Measurements from ENCODE around the gene UCK2.

UCK2 gene

DNA sequence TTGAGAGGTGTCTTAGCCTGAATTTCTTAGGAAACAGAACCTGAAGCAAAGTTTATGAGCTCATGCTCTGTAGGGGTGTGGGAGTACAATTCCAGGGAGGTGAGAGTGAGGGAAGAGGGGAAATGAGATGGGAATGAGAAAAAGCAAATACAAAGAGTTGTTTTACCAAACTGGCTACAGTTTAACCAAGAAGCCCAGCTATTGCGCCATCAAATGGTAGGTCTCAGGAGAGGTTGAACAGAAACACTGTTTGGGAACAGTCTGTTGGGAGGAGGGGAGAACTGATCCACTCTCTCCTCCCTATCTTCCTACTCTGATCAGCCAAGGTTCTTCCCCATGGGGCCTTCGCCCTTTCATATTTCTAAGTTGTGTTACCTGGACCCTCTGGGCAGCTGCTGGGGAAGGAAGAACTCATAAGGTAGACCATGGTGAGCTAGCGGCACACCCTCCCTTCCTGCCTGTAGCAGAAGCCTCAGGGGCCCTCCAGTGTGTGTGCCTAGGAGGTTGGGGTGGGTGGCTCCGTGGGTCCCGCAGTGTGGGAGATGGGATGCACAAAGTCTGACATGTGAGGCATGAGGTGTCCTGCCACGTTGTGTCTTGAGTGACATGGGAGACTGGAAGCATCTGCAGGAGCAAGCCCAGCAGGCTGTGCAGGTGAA lies 120.5 kb downstream of the UCK2 start:
- no peak for DNase-seq

DNA sequence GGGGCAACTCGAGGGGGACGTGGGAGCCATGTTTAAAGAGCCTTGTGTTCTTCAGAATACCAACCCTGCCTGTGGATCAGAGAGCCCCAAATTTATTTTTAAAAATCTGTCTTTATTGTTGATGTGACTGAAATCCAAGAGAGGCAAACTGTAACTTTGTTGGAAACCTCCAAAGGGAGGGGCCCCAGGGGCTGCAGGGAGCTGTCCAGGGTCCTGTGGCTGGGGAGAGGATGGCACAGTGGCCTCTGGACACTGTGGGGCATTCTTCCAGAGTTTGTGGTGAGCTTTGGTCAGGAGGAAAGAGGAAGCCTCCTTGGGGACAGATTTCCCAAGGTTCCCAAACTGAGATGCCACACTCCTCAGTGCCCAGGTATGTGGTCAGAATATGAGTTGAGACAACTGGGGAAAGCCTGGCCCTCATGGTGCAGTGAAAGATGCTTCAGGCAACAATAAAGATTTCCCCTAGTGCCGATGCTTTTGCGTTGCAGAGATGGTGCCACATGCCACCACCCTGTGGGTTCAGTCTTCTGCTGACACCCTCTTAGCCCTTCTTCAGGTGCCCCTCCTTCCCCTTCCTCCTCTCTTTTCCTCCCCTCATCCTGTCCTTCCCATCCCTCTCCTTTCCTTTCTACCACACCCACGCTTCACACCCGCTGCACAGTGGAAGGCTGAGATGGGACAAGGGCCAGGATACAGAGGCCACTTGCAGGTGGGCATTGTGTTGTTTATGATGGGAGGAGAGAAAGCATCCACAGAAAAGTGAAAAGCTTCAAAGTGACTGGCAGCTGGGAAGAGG lies 122.1 kb downstream of the UCK2 start:
- DNase-seq = no peak

DNA sequence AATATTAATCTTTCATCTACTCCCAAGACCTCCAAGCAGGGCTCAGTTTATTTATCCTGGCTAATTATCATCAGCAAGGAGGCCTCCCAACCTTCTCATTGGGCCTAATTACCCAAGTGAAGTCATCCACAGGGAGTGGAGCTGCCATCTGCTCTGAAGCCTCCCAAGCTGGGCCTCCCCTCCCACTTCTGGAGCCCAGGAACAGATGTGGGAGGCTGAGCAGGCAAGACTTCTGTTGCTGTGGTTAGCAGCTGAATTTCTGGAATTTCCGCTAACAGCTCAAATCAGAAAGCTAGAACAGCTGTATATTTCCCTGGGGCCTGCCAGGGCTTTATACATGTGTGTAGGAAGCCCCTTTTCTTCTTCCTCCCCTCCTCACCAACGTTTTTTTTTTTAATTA lies 127.5 kb downstream of the UCK2 start:
- DNase-seq = peak; percentile 62

DNA sequence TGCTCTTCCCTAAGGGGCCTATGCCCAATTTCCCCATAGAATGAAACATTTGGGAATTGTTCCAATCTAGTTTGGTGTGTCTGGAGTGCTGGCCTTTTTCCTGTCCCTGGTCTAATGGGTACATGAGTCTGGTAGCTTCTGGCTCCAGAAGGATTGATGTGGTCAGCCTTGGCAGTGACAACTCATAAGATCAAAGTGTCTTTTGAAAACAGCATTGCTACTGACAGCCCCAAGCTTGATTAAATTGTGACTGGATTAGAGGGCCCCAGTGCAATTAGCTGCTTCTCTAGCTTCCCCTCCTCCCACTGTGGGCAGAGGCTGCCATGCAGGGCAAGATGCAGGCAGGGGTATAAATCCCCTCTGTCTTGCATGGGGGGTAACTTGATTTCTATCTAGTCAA lies 130.9 kb downstream of the UCK2 start:
- no peak for DNase-seq

DNA sequence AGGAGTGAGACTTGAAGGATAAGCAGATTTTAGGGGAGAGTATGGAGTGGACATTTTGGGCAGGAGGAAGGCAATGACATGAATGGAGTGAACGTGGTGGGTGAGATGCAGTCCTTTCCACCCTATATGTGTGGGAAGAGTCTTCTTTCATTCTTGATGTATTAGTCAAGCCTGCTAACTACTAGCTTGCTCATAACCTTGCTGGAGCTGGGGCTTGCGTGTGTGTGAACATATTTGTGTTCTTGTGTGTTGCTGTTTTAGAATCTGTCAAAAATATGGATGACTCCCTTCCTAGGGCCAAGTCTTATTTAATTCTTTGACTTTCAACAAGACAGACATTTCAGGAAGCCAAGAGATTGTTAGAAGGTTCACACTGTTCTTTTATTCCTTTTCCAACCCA lies 132.7 kb downstream of the UCK2 start:
- no peak for DNase-seq

DNA sequence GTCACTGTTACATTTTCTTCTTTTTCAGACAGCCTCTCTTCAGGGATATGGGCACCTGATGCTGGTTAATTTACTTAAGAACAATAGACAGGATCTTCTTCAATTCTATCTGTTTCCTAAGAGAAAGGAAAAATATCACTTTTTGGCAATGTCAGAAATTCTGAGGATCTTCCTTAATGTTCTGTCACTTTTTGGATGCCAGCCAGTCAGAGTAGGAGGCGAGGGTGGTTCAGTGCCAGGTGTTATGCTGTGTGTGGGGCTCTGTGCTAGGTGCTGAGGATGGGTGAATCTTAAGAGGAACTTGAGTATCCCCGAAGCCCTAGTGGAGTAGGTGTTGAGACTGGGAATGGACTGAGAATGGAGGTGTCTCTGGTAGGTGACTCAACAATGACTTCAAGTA lies 133.5 kb downstream of the UCK2 start:
- no peak for DNase-seq
